GM12878 (cell line): ENCODE measurements around the gene STK38. TPM values are rescaled to one million over a fixed set of nuclear protein-coding genes. Genes with fewer than 3 reads are reported as not detected.

Experiments used
- ATAC-seq: fragments of 200-7000 bp; cut with Tn5 transposase; 3 replicates; pipeline ENCODE4 v1.9.1; 2020; ENCODE audit warnings: mild to moderate bottlenecking, moderate library complexity
- BruUV-seq: library from RNA; stranded (reverse); fragments of 400-500 nt; replicated peaks from 2 replicates; lab custom pipeline; 2021; lab: Mats Ljungman, UMichigan
- CTCF ChIA-PET: fragments of 300-600 bp; sonication (Branson Sonifier 250); formaldehyde crosslinking; extraction: SDS; loops from one replicate; lab custom pipeline; 2021; ENCODE audit warnings: inconsistent platforms; lab: Yijun Ruan, JAX
- POLR2A ChIA-PET: fragments of 350-600 bp; formaldehyde crosslinking; extraction: SDS; loops from one replicate; lab custom pipeline; 2021; ENCODE audit warnings: inconsistent platforms; lab: Charles Lee
- RAD21 ChIA-PET: fragments of 300-600 bp; sonication (Branson Sonifier 250); formaldehyde crosslinking; loops from one replicate; lab custom pipeline; 2023; ENCODE audit warnings: antibody characterized with exemption; ENCODE audit not compliant: unreplicated experiment; lab: Charles Lee
- SMC1A ChIA-PET: fragments of 300-600 bp; sonication (Branson Sonifier 250); formaldehyde crosslinking; loops from one replicate; lab custom pipeline; 2023; ENCODE audit not compliant: unreplicated experiment, uncharacterized antibody; lab: Charles Lee
- DNase-seq: peaks from one replicate; pipeline ENCODE4 v3.0.0-alpha.2; 2011; ENCODE audit warnings: low read depth, low spot score
- FAIRE-seq: peaks from 3 replicates; lab custom pipeline; 2011; peaks lifted over from hg19 to GRCh38; lab: Jason Lieb, UNC
- H2AFZ ChIP-seq: 2 replicates; pipeline ENCODE4 v1.6.0; 2011; ENCODE audit warnings: low read depth, low read length, control low read depth; ENCODE audit not compliant: control insufficient read depth
- H3K27ac ChIP-seq: 2 replicates; pipeline ENCODE4 v1.5.1; 2011; ENCODE audit warnings: control low read depth; ENCODE audit not compliant: control insufficient read depth, insufficient read depth
- H3K27me3 ChIP-seq, 2 experiments: replicated peaks in 1 of 2; 2 replicates each; pipeline versions ENCODE4 v1.6.0 to v1.6.1; 2011; ENCODE audit warnings: low read length in 1 of 2; ENCODE audit not compliant: control insufficient read depth in 2 of 2, insufficient read depth in 2 of 2
- H3K36me3 ChIP-seq, 2 experiments: 2 replicates each; pipeline ENCODE4 v1.5.1; 2011; ENCODE audit warnings: low read length in 1 of 2; ENCODE audit not compliant: control insufficient read depth in 2 of 2, insufficient read depth in 2 of 2
- H3K4me1 ChIP-seq: 2 replicates; pipeline ENCODE4 v1.6.1; 2011; ENCODE audit warnings: mild to moderate bottlenecking, low read length, moderate library complexity, mixed read lengths; ENCODE audit not compliant: control insufficient read depth, insufficient read depth
- H3K4me2 ChIP-seq: 2 replicates; pipeline ENCODE4 v1.6.0; 2011; ENCODE audit warnings: control low read depth; ENCODE audit not compliant: control insufficient read depth, insufficient read depth
- H3K4me3 ChIP-seq: fragments of 200-600 bp; sonication (generic); 2 replicates; pipeline ENCODE4 v1.5.1; 2016
- H3K79me2 ChIP-seq: 2 replicates; pipeline ENCODE4 v1.6.0; 2011; ENCODE audit warnings: low read length; ENCODE audit not compliant: control insufficient read depth, insufficient read depth
- H3K9ac ChIP-seq: 2 replicates; pipeline ENCODE4 v1.8.0; 2011; ENCODE audit warnings: low read length, control low read depth, mixed read lengths; ENCODE audit not compliant: control insufficient read depth, insufficient read depth
- H3K9me3 ChIP-seq: replicated peaks from 3 replicates; pipeline ENCODE4 v1.5.1; 2011; ENCODE audit warnings: mild to moderate bottlenecking, low read length; ENCODE audit not compliant: control insufficient read depth, insufficient read depth
- H4K20me1 ChIP-seq: 2 replicates; pipeline ENCODE4 v1.6.0; 2011; ENCODE audit not compliant: control insufficient read depth, insufficient read depth
- ASH2L ChIP-seq: fragments of 300-600, 200-600 bp; sonication (generic); IDR thresholded peaks from 2 replicates; pipeline ENCODE4 v1.6.1; 2017; ENCODE audit warnings: low read depth, mild to moderate bottlenecking, borderline replicate concordance
- DPF2 ChIP-seq: fragments of 450-650 bp; IDR thresholded peaks from 2 replicates; pipeline ENCODE4 v1.6.1; 2017; ENCODE audit warnings: mild to moderate bottlenecking
- FOXM1 ChIP-seq: IDR thresholded peaks from 2 replicates; pipeline ENCODE4 v1.6.1; 2012; ENCODE audit warnings: low read depth, mild to moderate bottlenecking, inconsistent platforms, low read length, moderate library complexity
- HDGF ChIP-seq: fragments of 450-650 bp; IDR thresholded peaks from 2 replicates; pipeline ENCODE4 v1.6.1; 2016; ENCODE audit warnings: antibody characterized with exemption
- IKZF1 ChIP-seq: fragments of 450-650 bp; conservative IDR thresholded peaks from 2 replicates; pipeline ENCODE4 v1.6.1; 2017; ENCODE audit warnings: antibody characterized with exemption, mild to moderate bottlenecking
- IKZF2 ChIP-seq, 2 experiments: fragments of 450-650 bp; IDR thresholded peaks; 2 replicates each; pipeline ENCODE4 v1.6.1; 2017; ENCODE audit warnings: mild to moderate bottlenecking in 2 of 2, moderate library complexity in 2 of 2
- IRF4 ChIP-seq: IDR thresholded peaks from 2 replicates; pipeline ENCODE4 v1.6.1; 2011; ENCODE audit warnings: low read depth, low read length
- KLF5 ChIP-seq: fragments of 450-650 bp; IDR thresholded peaks from 2 replicates; pipeline ENCODE4 v1.6.1; 2014; ENCODE audit warnings: mild to moderate bottlenecking; ENCODE audit not compliant: partially characterized antibody
- LARP7 ChIP-seq: fragments of 450-650 bp; IDR thresholded peaks from 2 replicates; pipeline ENCODE4 v1.6.1; 2017; ENCODE audit warnings: mild to moderate bottlenecking
- MYC ChIP-seq: IDR thresholded peaks from 2 replicates; pipeline ENCODE4 v1.6.1; 2011; ENCODE audit warnings: mild to moderate bottlenecking, low read length, moderate library complexity, inconsistent platforms; ENCODE audit not compliant: insufficient read depth, insufficient replicate concordance, insufficient read length, severe bottlenecking
- POLR2AphosphoS2 ChIP-seq: IDR thresholded peaks from 2 replicates; pipeline ENCODE4 v1.6.1; 2011; ENCODE audit warnings: low read depth, mild to moderate bottlenecking, low read length, improper control_type of control experiment, moderate library complexity
- RCOR1 ChIP-seq: conservative IDR thresholded peaks from 2 replicates; pipeline ENCODE4 v1.6.1; 2012; ENCODE audit warnings: low read depth, low read length, improper control_type of control experiment
- SPI1 ChIP-seq: IDR thresholded peaks from 2 replicates; pipeline ENCODE4 v1.6.1; 2011; ENCODE audit warnings: low read depth, mild to moderate bottlenecking, low read length, moderate library complexity, borderline replicate concordance; ENCODE audit not compliant: insufficient read depth
- TBL1XR1 ChIP-seq: IDR thresholded peaks from 2 replicates; pipeline ENCODE4 v1.6.1; 2012; ENCODE audit warnings: low read depth, low read length, improper control_type of control experiment
- ZSCAN29 ChIP-seq: fragments of 450-650 bp; IDR thresholded peaks from 2 replicates; pipeline ENCODE4 v1.6.1; 2017; ENCODE audit warnings: mild to moderate bottlenecking, moderate library complexity
- WGBS: methylation state at CpG from one replicate; pipeline ENCODE4 v1.1.6; 2016; ENCODE audit warnings: low lambda C conversion rate; ENCODE audit not compliant: insufficient replicate concordance, insufficient coverage; ENCODE audit errors: missing lambda C conversion rate; 5-methylcytosine and 5-hydroxymethylcytosine counted together
- in situ Hi-C: fragments of 300-500 bp; cut with MboI; formaldehyde crosslinking; loops from 9 replicates; pipeline ENCODE4 v1.14.3; 2018; ENCODE audit warnings: mixed read lengths
- intact Hi-C: fragments of 100-400 bp; cut with micrococcal nuclease; formaldehyde crosslinking; loops from one replicate; pipeline ENCODE4 v1.14.2; 2022; ENCODE audit not compliant: unreplicated experiment
- polyA plus RNA-seq, 11 experiments: library from polyadenylated mRNA; depleted of rRNA in 4 of 11; unstranded in 6 of 11; stranded (reverse) in 5 of 11; fragments of >200 nt; fragmentation: Nextera tagmentation in 4 of 11; fragmentation: Illumina TruSeq in 1 of 11; extraction: Ambion mirVana in 4 of 11; extraction: Trizol in 1 of 11; gene quantifications; 1 replicate in 1 of 11; 2 replicates in 10 of 11; pipeline versions ENCODE4 v1.2.1 to v1.2.3, GENCODE V29; 2011 to 2016; ENCODE audit warnings: inconsistent platforms in 2 of 11, missing spikeins in 2 of 11, low read depth in 1 of 11
- total RNA-seq, 4 experiments: library from RNA; depleted of rRNA in 3 of 4; stranded (reverse); fragments of >200 nt in 3 of 4; fragmentation: Illumina TruSeq in 1 of 4; extraction: Trizol in 1 of 4; gene quantifications; 2 replicates each; pipeline versions ENCODE4 v1.2.1 to v1.2.3, GENCODE V29; 2013 to 2021
- TF ChIP-seq, protein P1 (sequence below): IDR thresholded peaks from 2 replicates; pipeline ENCODE4 v1.6.1; 2012; ENCODE audit warnings: low read depth, low read length, improper control_type of control experiment
- TF ChIP-seq, protein P2 (sequence below): fragments of 450-650 bp; IDR thresholded peaks from 2 replicates; pipeline ENCODE4 v1.6.1; 2014; ENCODE audit warnings: mild to moderate bottlenecking

Gene STK38
- total and polyA plus RNA-seq, 10 of the 15 experiments (the other 5 are each of a cell fraction or from before 2014, with no cell fraction given), result 4.1 to 18.7 (median 13.6) TPM

DNA sequence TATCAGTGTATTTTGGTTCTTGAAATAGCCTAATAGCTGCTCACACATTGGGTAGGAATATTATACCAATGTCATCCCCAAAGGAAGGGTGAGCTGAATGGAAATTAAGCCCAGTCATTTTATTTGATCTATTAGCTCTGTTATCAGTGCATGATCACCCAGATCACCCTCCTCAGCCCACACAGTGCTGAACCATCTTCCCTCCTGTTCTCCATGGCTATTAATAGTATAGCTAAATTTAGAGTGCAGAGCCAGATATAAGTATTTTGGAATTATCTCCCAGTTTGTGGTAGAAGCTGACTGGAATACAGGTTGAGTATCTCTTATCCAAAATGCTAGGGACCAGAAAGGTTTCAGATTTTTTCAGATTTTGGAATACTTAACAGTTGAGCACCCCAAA is 59.1 kb downstream of the STK38 start:
- H3K27me3 ChIP-seq, result no peaks in the 10 kb centered on the region
- TF ChIP-seq IRF4 (no peak), ASH2L (no peak)
- no peak overlapping the region for H3K4me3 ChIP-seq
- no peak for ATAC-seq
- in situ Hi-C loops, result no loop called here
- H3K4me1 ChIP-seq, result no peaks in the 10 kb centered on the region
- ChIA-PET CTCF (interaction anchor here (0.9 to 1.7 kb wide), 4 partner anchors 8 to 89 kb away, joined by 3 to 4 read pairs (median 3); no protein-coding TSS in a partner anchor), RAD21 (interaction anchor here (0.5 to 1.2 kb wide), 3 partner anchors 71 to 92 kb away, joined by 3 read pairs; no protein-coding TSS in a partner anchor), SMC1A (interaction anchor here (0.9 to 1.3 kb wide), 4 partner anchors 9 to 110 kb away, joined by 3 to 4 read pairs (median 3); no protein-coding TSS in a partner anchor), POLR2A (interaction anchor here (1.1 kb wide), 1 partner anchor 10 kb away, joined by 3 read pairs; no protein-coding TSS in a partner anchor)
- no peaks in the 10 kb centered on the region for H3K9me3 ChIP-seq
- FAIRE-seq, result no peak
- peaks cover 3 to 12% of the 10 kb centered on the region in 2 experiments; a peak in 3 of 4 replicates for H3K36me3 ChIP-seq
- H2AFZ ChIP-seq, result no peak overlapping the region
- H3K79me2 ChIP-seq, result no peaks in the 10 kb centered on the region
- DNase-seq, result no peak
- H4K20me1 ChIP-seq, result no peaks in the 10 kb centered on the region
- no TSS peak for BruUV-seq
- H3K9ac ChIP-seq, result no peak overlapping the region
- H3K27ac ChIP-seq, result no peak overlapping the region
- intact Hi-C loops, result no loop called here
- H3K4me2 ChIP-seq, result no peak overlapping the region

DNA sequence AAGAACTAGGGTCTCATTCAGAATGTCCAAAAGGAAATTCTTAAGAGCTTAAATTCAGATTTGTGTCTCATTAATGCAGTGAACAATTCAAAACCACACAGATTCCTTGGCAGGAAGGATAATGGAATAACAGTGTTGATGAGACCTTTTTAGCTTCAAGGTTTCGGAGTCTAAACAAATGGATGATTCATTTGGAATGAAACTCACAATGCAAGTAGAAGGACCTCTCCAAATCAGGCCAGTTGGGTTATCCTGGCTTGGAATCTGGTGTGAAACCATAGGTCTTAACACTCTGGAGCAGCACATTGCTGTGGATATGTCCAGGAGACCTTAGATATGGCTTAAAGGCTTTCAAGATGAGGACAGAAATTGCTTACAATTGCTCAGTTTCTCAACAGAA is 59.6 kb downstream of the STK38 start:
- CTCF ChIA-PET, result interaction anchor here (0.9 to 1.7 kb wide), 4 partner anchors 8 to 64 kb away, joined by 3 to 4 read pairs (median 3); no protein-coding TSS in a partner anchor
- SMC1A ChIA-PET, result interaction anchor here (1.0 to 1.3 kb wide), 2 partner anchors 9 to 36 kb away, joined by 3 read pairs; no protein-coding TSS in a partner anchor
- no peak overlapping the region for H3K27ac ChIP-seq
- no peaks in the 10 kb centered on the region for H4K20me1 ChIP-seq
- no peak overlapping the region for H2AFZ ChIP-seq
- POLR2A ChIA-PET, result interaction anchor here (1.1 kb wide), 1 partner anchor 11 kb away, joined by 3 read pairs; no protein-coding TSS in a partner anchor
- no peak overlapping the region for H3K4me2 ChIP-seq
- DNase-seq (no peak), FAIRE-seq (no peak), ATAC-seq (no peak)
- no peak overlapping the region for H3K9ac ChIP-seq
- no peaks in the 10 kb centered on the region for H3K79me2 ChIP-seq
- intact Hi-C loops, result no loop called here
- H3K36me3 ChIP-seq, result peaks cover 3 to 12% of the 10 kb centered on the region in 2 experiments; a peak in 3 of 4 replicates
- no peak overlapping the region for H3K4me3 ChIP-seq
- 94% methylated on average over 1 of the region's 1 CpG for WGBS
- H3K4me1 ChIP-seq, result no peaks in the 10 kb centered on the region
- H3K27me3 ChIP-seq, result no peaks in the 10 kb centered on the region
- no peaks in the 10 kb centered on the region for H3K9me3 ChIP-seq
- BruUV-seq, result no TSS peak
- in situ Hi-C loops, result no loop called here
- RAD21 ChIA-PET, result interaction anchor here (0.5 to 1.1 kb wide), 2 partner anchors 72 to 92 kb away, joined by 3 read pairs; no protein-coding TSS in a partner anchor
- TF ChIP-seq TBL1XR1 (no peak), HDGF (no peak), POLR2AphosphoS2 (no peak), DPF2 (no peak), KLF5 (no peak), RCOR1 (no peak), IKZF1 (no peak), MYC (no peak), FOXM1 (no peak), IKZF2 (IDR thresholded peaks at IDR 0.05) (no peak), LARP7 (no peak), SPI1 (no peak), ZSCAN29 (no peak)
- TF ChIP-seq, protein P1, sequence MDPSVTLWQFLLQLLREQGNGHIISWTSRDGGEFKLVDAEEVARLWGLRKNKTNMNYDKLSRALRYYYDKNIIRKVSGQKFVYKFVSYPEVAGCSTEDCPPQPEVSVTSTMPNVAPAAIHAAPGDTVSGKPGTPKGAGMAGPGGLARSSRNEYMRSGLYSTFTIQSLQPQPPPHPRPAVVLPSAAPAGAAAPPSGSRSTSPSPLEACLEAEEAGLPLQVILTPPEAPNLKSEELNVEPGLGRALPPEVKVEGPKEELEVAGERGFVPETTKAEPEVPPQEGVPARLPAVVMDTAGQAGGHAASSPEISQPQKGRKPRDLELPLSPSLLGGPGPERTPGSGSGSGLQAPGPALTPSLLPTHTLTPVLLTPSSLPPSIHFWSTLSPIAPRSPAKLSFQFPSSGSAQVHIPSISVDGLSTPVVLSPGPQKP, result no peak
- TF ChIP-seq, protein P2, sequence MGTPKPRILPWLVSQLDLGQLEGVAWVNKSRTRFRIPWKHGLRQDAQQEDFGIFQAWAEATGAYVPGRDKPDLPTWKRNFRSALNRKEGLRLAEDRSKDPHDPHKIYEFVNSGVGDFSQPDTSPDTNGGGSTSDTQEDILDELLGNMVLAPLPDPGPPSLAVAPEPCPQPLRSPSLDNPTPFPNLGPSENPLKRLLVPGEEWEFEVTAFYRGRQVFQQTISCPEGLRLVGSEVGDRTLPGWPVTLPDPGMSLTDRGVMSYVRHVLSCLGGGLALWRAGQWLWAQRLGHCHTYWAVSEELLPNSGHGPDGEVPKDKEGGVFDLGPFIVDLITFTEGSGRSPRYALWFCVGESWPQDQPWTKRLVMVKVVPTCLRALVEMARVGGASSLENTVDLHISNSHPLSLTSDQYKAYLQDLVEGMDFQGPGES, result no peak
